DOHH2 (cell line): ENCODE data around the gene RIC1.

ENCODE experiments used
- EZH2phosphoT487 ChIP-seq: fragments of 200-600 bp; sonication (generic); IDR thresholded peaks from 2 replicates; pipeline ENCODE4 v1.6.1; 2017; ENCODE audit warnings: borderline replicate concordance, mild to moderate bottlenecking, antibody characterized with exemption, low read length, moderate library complexity, mixed read lengths
- TF ChIP-seq, protein P1 (sequence below): fragments of 200-600 bp; sonication (generic); IDR thresholded peaks from one replicate; pipeline ENCODE4 v1.5.1; 2014; ENCODE audit warnings: antibody characterized with exemption, mild to moderate bottlenecking, low read depth, low read length; ENCODE audit not compliant: poor library complexity, severe bottlenecking

- TF ChIP-seq, protein P1, sequence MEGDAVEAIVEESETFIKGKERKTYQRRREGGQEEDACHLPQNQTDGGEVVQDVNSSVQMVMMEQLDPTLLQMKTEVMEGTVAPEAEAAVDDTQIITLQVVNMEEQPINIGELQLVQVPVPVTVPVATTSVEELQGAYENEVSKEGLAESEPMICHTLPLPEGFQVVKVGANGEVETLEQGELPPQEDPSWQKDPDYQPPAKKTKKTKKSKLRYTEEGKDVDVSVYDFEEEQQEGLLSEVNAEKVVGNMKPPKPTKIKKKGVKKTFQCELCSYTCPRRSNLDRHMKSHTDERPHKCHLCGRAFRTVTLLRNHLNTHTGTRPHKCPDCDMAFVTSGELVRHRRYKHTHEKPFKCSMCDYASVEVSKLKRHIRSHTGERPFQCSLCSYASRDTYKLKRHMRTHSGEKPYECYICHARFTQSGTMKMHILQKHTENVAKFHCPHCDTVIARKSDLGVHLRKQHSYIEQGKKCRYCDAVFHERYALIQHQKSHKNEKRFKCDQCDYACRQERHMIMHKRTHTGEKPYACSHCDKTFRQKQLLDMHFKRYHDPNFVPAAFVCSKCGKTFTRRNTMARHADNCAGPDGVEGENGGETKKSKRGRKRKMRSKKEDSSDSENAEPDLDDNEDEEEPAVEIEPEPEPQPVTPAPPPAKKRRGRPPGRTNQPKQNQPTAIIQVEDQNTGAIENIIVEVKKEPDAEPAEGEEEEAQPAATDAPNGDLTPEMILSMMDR: no peak
- TF ChIP-seq EZH2phosphoT487: no peak
Measured at GRCh38 chr9:5790923-5791322, 162.0 kb downstream of the RIC1 start.
